Bronchus fibroblast of lung (primary cell): ENCODE results near the gene EMID1. TPM values are rescaled to one million over a fixed set of nuclear protein-coding genes. Genes with fewer than 3 reads are reported as not detected.

Experiments used
- total RNA-seq: library from RNA; depleted of rRNA; stranded (reverse); fragments of >200 nt; gene quantifications from 2 replicates; pipeline ENCODE4 v1.2.3, GENCODE V29; 2015

The EMID1 gene
- total RNA-seq, result 0.30 TPM in 1 of 2 replicates, not detected in the other

DNA sequence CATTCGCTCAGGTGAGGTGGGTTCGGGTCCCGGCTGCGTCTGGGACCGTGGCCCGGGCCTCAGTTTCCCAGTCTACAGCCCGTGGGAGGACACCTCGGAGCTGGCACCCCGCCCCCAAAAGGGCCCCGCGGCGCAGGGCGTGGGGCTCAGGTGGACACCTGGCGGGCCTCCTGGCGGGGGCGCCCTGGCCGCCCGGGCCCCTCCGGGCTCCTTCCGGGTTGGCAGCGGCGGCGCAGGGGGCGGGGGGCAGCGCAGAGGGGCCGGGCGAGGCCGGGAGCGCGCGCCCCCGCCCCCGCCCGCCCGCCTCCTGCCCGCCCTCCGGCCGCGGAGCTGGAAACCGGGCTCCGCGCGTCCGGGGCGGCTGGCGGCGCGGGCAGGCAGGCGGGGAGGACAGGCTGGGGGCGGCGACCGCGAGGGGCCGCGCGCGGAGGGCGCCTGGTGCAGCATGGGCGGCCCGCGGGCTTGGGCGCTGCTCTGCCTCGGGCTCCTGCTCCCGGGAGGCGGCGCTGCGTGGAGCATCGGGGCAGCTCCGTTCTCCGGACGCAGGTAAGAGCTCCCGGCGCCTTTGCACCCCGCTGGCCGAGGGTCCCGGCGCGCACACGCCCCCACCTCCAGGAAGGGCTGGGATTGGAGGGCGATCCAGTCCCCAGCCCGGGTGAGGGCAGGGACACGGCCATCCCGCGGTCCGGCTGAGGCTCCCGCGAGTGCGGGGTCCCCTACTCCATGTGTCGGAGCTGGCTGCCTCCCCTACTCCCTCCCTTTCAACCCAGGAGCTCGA is at the start of gene EMID1:
EMID1 (plus strand) TSS at position 303 of the 778 bp plus-strand sequence; CDS start at position 446, 143 bp downstream.

DNA sequence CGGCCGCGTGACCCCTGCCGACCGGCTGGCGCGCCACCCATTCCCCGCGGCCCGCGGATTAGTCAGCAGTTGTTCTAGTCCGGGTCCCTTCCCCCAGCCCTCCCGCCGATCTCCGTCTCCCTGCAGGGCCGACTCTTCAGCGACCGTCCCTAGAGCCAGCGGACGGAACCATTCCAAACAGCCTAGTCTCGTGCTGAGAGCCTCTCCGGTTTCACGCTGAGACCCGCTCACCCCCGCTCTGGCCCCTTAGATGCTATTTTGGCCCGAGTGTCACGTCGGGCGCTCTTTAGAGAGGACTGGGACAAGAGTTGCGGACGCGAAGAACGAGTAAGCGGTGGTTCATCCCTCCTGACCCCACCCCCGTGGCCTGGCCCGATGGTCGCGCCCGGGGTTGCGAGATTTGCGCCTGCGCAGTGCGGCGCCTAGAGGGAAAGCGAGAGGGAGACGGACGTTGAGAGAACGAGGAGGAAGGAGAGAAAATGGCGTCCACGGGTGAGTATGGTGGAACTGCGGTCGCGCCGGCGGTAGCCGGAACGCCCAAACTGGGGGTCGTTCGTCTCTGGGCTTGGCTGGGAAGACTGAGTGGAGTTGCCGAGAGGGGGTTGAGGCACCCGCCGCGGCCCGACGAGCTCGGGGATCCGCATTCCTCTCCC is 62.3 kb downstream of the EMID1 start, which contains the start of the genes EWSR1 and RHBDD3:
EWSR1 (plus strand) TSS at position 411 of the 653 bp plus-strand sequence; CDS start at position 480, 69 bp downstream.
RHBDD3 (minus strand) TSS at position 124 of the 653 bp plus-strand sequence. CDS start 2,355 bp downstream, outside the sequence.

DNA sequence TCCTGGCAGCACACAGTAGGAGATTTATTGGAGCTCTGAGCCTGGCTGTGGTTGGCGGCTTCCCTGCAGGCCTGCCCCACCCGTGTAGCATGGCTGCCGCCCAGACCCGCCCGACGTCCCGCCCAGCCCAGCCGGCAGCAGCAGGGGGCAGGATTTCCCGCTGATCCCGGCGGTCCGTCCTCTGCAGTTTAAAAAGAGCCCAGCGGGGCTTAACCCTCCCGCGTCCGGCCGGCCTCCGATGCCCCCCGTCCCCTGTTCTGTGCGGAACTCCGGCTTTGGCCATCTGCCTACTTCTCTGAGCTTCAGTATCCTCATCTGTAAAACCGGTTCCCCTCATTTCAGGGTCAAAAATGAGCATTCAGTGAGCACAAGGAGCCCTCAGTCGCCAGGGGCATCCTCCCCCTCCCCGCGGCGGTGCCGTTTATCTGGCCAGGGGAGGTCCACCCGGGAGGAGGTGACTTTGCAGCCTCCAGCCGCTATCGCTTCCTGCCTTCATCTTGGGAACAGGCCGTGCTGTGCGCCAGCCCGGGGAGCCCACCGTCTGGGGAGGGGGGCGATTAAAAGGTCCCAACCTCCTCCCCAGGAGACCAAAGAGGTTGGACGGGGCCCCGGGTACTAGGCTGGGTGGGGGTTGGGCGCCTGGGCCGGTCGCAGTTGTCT is 100.6 kb downstream of the EMID1 start, which contains the start of gene GAS2L1:
GAS2L1 (plus strand) TSS at position 476 of the 660 bp plus-strand sequence. CDS start 1,456 bp downstream, outside the sequence.

Other genes starting within 250 kb of the EMID1 start
- gene C22orf31, start 144.1 kb upstream of the EMID1 start, total RNA-seq, result not detected in 2 replicates
- gene KREMEN1, start 132.9 kb upstream of the EMID1 start, total RNA-seq, result 5.4 and 6.2 TPM in 2 replicates
- 19.8 and 25.7 TPM in 2 replicates for gene RHBDD3, start 62.1 kb downstream of the EMID1 start, total RNA-seq
- gene EWSR1, start 62.4 kb downstream of the EMID1 start, total RNA-seq, result 216 and 235 TPM in 2 replicates
- gene GAS2L1, start 100.8 kb downstream of the EMID1 start, total RNA-seq, result 24.5 and 26.6 TPM in 2 replicates
- under 0.01 TPM in 1 of 2 replicates, not detected in the other for gene RASL10A, start 109.8 kb downstream of the EMID1 start, total RNA-seq
- gene AP1B1, start 182.7 kb downstream of the EMID1 start, total RNA-seq, result 61.0 and 61.8 TPM in 2 replicates
- not detected in 2 replicates for gene RFPL1, start 232.7 kb downstream of the EMID1 start, total RNA-seq